GM18867 (cell line): ENCODE measurements around the gene NEIL1.
"Not testable (repeated sequence)": the region's sequence is repeated elsewhere in the genome, so short reads cannot be mapped to it uniquely, and the experiment has no call there.

Source experiments
- ATAC-seq: cut with Tn5 transposase; IDR thresholded peaks from one replicate; pipeline ENCODE4 v1.9.1; 2021; ENCODE audit warnings: mild to moderate bottlenecking, moderate library complexity; ENCODE audit not compliant: unreplicated experiment

NEIL1 gene

GRCh38 chr15:75332093-75332492 is 14.7 kb upstream of the NEIL1 start:
- not testable (repeated sequence) for ATAC-seq

- peak; percentile 47 for ATAC-seq
Measured at GRCh38 chr15:75333654-75334419, 13.0 kb upstream of the NEIL1 start.

- ATAC-seq, result no peak
Measured at GRCh38 chr15:75335313-75335704, 11.5 kb upstream of the NEIL1 start.

- ATAC-seq, result peak; percentile 65
Measured at GRCh38 chr15:75335705-75336355, 11.0 kb upstream of the NEIL1 start, which contains the start of gene COMMD4. TSS of gene COMMD4 (plus strand) at chr15:75336063. CDS start at chr15:75336090, 27 bp downstream.

- ATAC-seq, result no peak
Measured at GRCh38 chr15:75338661-75339240, 8.1 kb upstream of the NEIL1 start.

GRCh38 chr15:75339531-75340240 is 7.2 kb upstream of the NEIL1 start:
- ATAC-seq, result no peak

GRCh38 chr15:75342221-75342620 is 4.6 kb upstream of the NEIL1 start:
- ATAC-seq, result no peak

GRCh38 chr15:75343953-75344352 is 2.9 kb upstream of the NEIL1 start:
- not testable (repeated sequence) for ATAC-seq

GRCh38 chr15:75347222-75348033 is 589 bp downstream of the NEIL1 start:
- ATAC-seq, result peak; percentile 60

GRCh38 chr15:75348034-75348561 is 1.3 kb downstream of the NEIL1 start:
- ATAC-seq, result no peak

GRCh38 chr15:75348562-75349350 is 1.9 kb downstream of the NEIL1 start:
- ATAC-seq, result no peak

- ATAC-seq, result not testable (repeated sequence)
Measured at GRCh38 chr15:75349351-75349669, 2.5 kb downstream of the NEIL1 start.

- ATAC-seq, result no peak
Measured at GRCh38 chr15:75349851-75350588, 3.2 kb downstream of the NEIL1 start.

- no peak for ATAC-seq
Measured at GRCh38 chr15:75350601-75351361, 3.9 kb downstream of the NEIL1 start.

- no peak for ATAC-seq
Measured at GRCh38 chr15:75352186-75353080, 5.6 kb downstream of the NEIL1 start.

- no peak for ATAC-seq
Measured at GRCh38 chr15:75353604-75354003, 6.8 kb downstream of the NEIL1 start.

- ATAC-seq, result no peak
Measured at GRCh38 chr15:75354454-75354853, 7.6 kb downstream of the NEIL1 start.
